ENCODE measurements around the gene BRINP3. TPM values are rescaled to one million over a fixed set of nuclear protein-coding genes. Genes with fewer than 3 reads are reported as not detected.
"Not testable (repeated sequence)": the region's sequence is repeated elsewhere in the genome, so short reads cannot be mapped to it uniquely, and the experiment has no call there.

BRINP3 gene
- total and polyA plus RNA-seq, 12 donors = 0.10 to 3.0 (median 0.83) TPM; not detected in 5

DNA sequence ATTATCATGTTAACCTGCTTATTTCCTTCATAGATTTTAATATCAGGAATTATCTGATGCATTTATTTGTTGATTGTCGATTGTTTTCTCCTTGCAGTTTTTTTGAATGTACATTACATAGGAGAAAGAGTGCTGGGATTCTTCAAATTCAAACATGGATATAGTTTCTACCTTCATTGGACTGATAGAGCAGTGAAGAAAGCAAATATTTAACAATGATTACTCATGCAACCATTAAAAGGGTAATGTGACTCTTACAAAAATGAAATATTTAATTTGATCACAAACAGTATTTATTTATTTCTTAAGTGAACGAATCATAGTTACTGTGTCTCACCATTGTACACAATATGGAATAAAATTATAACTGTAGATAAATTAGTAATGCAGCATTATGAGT is 350.9 kb downstream of the BRINP3 start:
- H3K27ac ChIP-seq = no peak overlapping the region
- no peak overlapping the region for H3K4me3 ChIP-seq
- intact Hi-C loops (cut with DNase I) = no loop called here
- no peaks in the 10 kb centered on the region for H3K4me1 ChIP-seq (replicated peaks in 1 of 2)
- no peaks in the 10 kb centered on the region for H3K9me3 ChIP-seq (replicated peaks in 1 of 3)
- no peaks in the 10 kb centered on the region for H3K27me3 ChIP-seq
- WGBS, 4 donors = 70 to 83% (median 78%) methylated on average over 2 of the region's 2 CpGs
- H3K36me3 ChIP-seq (replicated peaks in 1 of 2) = no peaks in the 10 kb centered on the region
- TF ChIP-seq CTCF (IDR thresholded peaks at IDR 0.05) (no peak), POLR2A (IDR thresholded peaks at IDR 0.05) (no peak)
- DNase-seq = no peak

DNA sequence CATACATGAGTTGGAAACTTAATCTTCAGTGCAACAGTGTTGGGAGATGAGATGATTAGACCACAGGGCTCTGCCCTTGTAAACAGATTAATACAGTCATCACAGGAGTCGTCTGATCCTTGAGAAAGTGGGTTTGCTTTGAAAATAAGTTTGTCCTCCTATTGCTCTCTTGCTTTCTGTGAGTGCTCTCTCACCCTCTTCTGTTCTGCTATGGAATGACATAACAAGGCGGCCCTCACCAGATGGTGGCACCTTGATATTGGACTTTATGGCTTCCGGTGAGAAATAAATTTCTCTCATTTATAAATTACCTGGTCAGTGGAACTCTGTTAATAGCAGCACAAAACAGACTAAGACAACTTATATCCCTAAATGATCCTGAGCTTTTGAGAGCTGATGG is 353.6 kb downstream of the BRINP3 start:
- H3K36me3 ChIP-seq (replicated peaks in 1 of 2) = no peaks in the 10 kb centered on the region
- no peaks in the 10 kb centered on the region for H3K9me3 ChIP-seq (replicated peaks in 1 of 3)
- H3K4me3 ChIP-seq = no peak overlapping the region
- intact Hi-C loops (cut with DNase I) = no loop called here
- H3K4me1 ChIP-seq (replicated peaks in 1 of 2) = no peaks in the 10 kb centered on the region
- H3K27me3 ChIP-seq = no peaks in the 10 kb centered on the region
- 47 to 70% (median 58%) methylated on average over 3 of the region's 3 CpGs for WGBS, 4 donors
- H3K27ac ChIP-seq = no peak overlapping the region
- DNase-seq = no peak
- TF ChIP-seq CTCF (IDR thresholded peaks at IDR 0.05) (no peak), POLR2A (IDR thresholded peaks at IDR 0.05) (no peak)

DNA sequence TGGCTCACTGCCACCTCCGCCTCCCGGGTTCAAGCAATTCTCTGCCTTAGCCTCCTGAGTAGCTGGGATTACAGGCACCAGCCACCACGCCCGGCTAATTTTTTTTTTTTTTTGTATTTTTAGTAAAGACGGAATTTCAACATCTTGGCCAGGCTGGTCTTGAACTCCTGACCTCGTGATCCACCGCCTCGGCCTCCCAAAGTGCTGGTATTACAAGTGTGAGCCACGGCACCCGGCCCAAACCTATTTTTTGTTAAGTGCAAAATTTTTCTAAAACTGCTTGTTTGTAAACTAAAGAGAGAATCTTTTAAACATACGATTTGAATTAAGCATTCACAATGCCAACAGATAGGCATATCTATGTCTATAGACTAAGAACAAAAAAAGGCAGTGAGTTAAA is 357.1 kb downstream of the BRINP3 start:
- 81 to 87% (median 83%) methylated on average over 11 of the region's 11 CpGs for WGBS, 4 donors
- H3K9me3 ChIP-seq (replicated peaks in 1 of 3); DNase-seq; H3K27me3 ChIP-seq; H3K36me3 ChIP-seq (replicated peaks in 1 of 2); H3K4me3 ChIP-seq; H3K27ac ChIP-seq; H3K4me1 ChIP-seq (replicated peaks in 1 of 2); intact Hi-C loops (cut with DNase I): not testable (repeated sequence)

- H3K4me3 ChIP-seq = no peak overlapping the region
- no peaks in the 10 kb centered on the region for H3K4me1 ChIP-seq (replicated peaks in 1 of 2)
- no peak for DNase-seq
- TF ChIP-seq CTCF (IDR thresholded peaks at IDR 0.05) = no peak
- no peak for TF ChIP-seq POLR2A (IDR thresholded peaks at IDR 0.05)
- WGBS, 4 donors = 49 to 56% (median 52%) methylated on average over 2 of the region's 2 CpGs
- H3K36me3 ChIP-seq (replicated peaks in 1 of 2) = no peaks in the 10 kb centered on the region
- intact Hi-C loops (cut with DNase I) = no loop called here
- H3K9me3 ChIP-seq (replicated peaks in 1 of 3) = no peaks in the 10 kb centered on the region
- no peaks in the 10 kb centered on the region for H3K27me3 ChIP-seq
- no peak overlapping the region for H3K27ac ChIP-seq
These were observed 358.0 kb downstream of the BRINP3 start for GRCh38 chr1:190119683-190120082.

DNA sequence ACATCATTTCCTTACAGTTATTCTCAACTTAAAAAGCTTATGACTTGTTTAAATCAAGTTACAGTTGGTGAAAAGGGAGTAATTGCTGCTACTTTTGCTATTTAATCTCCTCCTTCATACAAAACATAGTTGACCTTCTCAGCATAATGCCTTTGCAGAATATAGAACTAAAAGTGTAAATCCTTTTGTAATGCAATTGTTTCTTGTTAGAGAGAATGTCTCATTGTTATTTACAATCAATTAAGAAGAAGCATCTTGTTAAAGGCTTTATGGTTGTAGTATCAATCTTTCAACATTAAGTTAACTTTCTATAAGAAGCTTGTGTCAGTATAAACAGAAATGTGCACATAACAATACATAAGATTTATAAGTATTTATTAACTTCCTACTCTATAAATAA is 360.7 kb downstream of the BRINP3 start:
- no peak for TF ChIP-seq CTCF (IDR thresholded peaks at IDR 0.05)
- no peak for TF ChIP-seq POLR2A (IDR thresholded peaks at IDR 0.05)
- Histone ChIP-seq H3K36me3 (replicated peaks in 1 of 2) (no peaks in the 10 kb centered on the region), H3K27me3 (no peaks in the 10 kb centered on the region), H3K4me1 (replicated peaks in 1 of 2) (no peaks in the 10 kb centered on the region), H3K4me3 (no peak overlapping the region), H3K27ac (no peak overlapping the region), H3K9me3 (replicated peaks in 1 of 3) (no peaks in the 10 kb centered on the region)
- DNase-seq = no peak
- intact Hi-C loops (cut with DNase I) = no loop called here

Measured in adrenal gland (tissue), 12 donors.